K562 (cell line): Measurements from ENCODE around the gene PBRM1. TPM values are rescaled to one million over a fixed set of nuclear protein-coding genes. Genes with fewer than 3 reads are reported as not detected.

ENCODE experiments used
- ATF6 ChIP-seq: sonication (generic); formaldehyde crosslinking; IDR thresholded peaks from 2 replicates; pipeline ENCODE4 v1.4.0; 2020; ENCODE audit warnings: mild to moderate bottlenecking, missing genetic modification reagents
- FUS ChIP-seq: fragments of 200-400 bp; formaldehyde crosslinking; optimal IDR thresholded peaks from 2 replicates; pipeline ENCODE3; 2017; ENCODE audit warnings: low read depth, low read length
- KAT8 ChIP-seq: fragments of 450-650 bp; IDR thresholded peaks from 2 replicates; pipeline ENCODE4 v1.6.1; 2016; ENCODE audit warnings: low read depth, mild to moderate bottlenecking
- RBM39 ChIP-seq: fragments of 200-400 bp; formaldehyde crosslinking; optimal IDR thresholded peaks from 2 replicates; pipeline ENCODE3; 2018; ENCODE audit warnings: low read depth, low read length
- RERE ChIP-seq: sonication (generic); formaldehyde crosslinking; IDR thresholded peaks from 2 replicates; pipeline ENCODE4 v1.8.0; 2023; ENCODE audit warnings: missing genetic modification reagents, mild to moderate bottlenecking, borderline replicate concordance
- STAG1 ChIP-seq: sonication (generic); formaldehyde crosslinking; IDR thresholded peaks from 2 replicates; pipeline ENCODE4 v1.5.0; 2020; ENCODE audit warnings: missing genetic modification reagents, borderline replicate concordance
- U2AF1 ChIP-seq: fragments of 200-400 bp; formaldehyde crosslinking; optimal IDR thresholded peaks from 2 replicates; pipeline ENCODE3; 2017; ENCODE audit warnings: mild to moderate bottlenecking, low read depth, low read length, moderate library complexity
- ZNF644 ChIP-seq: fragments of 200-800 bp; sonication (Bioruptor generic); IDR thresholded peaks from 2 replicates; pipeline ENCODE4 v1.6.1; 2016; ENCODE audit warnings: low read depth, missing genetic modification characterization, missing compliant biosample characterization
- polyA plus RNA-seq, 8 experiments: library from polyadenylated mRNA; depleted of rRNA in 4 of 8; stranded (reverse) in 5 of 8; unstranded in 3 of 8; fragments of >200 nt; fragmentation: Nextera tagmentation in 2 of 8; fragmentation: Illumina TruSeq in 1 of 8; extraction: Ambion mirVana in 2 of 8; extraction: Trizol in 1 of 8; gene quantifications; 2 replicates each; pipeline versions ENCODE4 v1.2.1 to v1.2.3, GENCODE V29; 2011 to 2014; ENCODE audit warnings: inconsistent platforms in 1 of 8, missing spikeins in 1 of 8
- total RNA-seq, 7 experiments: library from RNA; depleted of rRNA in 6 of 7; stranded (reverse); fragments of >200 nt in 6 of 7; fragmentation: Illumina TruSeq in 2 of 7; extraction: Trizol in 2 of 7; gene quantifications; 2 replicates each; pipeline versions ENCODE4 v1.2.1 to v1.2.3, GENCODE V29; 2011 to 2021; ENCODE audit warnings: low replicate concordance in 1 of 7

The PBRM1 gene
- total and polyA plus RNA-seq, 9 of the 15 experiments (the other 6 are each of a cell fraction or from before 2014, with no cell fraction given), result 3.9 to 31.8 (median 19.0) TPM

- TF ChIP-seq RERE (CRISPR knock-in tag), result no peak
- no peak for TF ChIP-seq U2AF1
- TF ChIP-seq KAT8, result no peak
- no peak for TF ChIP-seq FUS
- no peak for TF ChIP-seq ZNF644 (tag)
- no peak for TF ChIP-seq STAG1
- TF ChIP-seq RBM39, result no peak
- no peak for TF ChIP-seq ATF6 (CRISPR knock-in tag)
Observed at GRCh38 chr3:52722491-52722890, 36.8 kb upstream of the PBRM1 start (continued).
